ENCODE results near the gene SPOCK1. TPM values are rescaled to one million over a fixed set of nuclear protein-coding genes. Genes with fewer than 3 reads are reported as not detected.

Gene SPOCK1
- total and polyA plus RNA-seq, 4 donors = 0.07 to 0.18 (median 0.17) TPM; not detected in 1

DNA sequence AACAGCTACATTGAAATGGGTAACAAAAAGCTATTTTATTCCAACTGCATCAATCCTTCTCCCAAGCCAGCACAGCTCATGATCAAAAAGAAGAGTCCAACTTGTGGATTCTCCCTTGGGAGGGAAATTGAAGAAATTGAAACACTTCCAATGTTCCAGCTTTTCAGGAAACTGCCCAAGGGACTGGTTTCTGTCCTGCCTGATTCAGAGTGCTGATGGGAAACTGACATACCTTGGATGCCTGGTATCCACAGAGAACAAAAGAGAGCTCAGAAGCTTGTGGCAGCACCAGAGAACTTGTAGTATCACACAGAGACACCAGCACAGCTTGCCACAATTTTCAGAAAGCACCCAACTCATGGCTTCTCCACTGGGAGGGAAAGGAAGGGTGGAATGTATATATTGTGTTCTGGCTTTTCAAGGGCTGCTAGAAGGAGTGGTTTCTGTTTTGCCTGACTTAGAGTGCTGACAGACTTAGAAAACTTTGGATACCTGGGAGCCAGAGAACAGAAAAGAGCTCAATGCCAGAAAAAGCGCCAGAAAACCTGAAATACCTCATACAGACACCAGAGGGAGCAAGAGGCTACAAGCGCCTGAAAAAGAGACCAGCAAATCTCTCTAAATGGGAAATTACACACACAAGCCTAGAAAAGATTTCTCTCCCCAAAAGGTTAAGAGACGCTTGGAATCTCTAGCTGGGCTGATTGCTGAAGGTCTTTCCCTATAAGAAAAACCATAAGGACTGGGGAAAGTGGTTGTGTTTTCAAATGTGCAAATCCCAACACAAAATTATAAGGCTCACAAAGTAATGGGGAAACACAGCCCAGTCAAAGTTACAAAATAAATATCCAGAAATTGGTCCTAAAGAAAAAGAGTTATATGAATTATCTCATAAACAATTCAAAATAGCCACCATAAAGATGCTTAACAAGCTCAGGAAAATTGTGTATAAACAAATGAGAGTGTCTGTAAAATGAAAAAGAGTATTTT is 178.8 kb downstream of the SPOCK1 start (continued):
- TF ChIP-seq REST (IDR thresholded peaks at IDR 0.05) = no peak

DNA sequence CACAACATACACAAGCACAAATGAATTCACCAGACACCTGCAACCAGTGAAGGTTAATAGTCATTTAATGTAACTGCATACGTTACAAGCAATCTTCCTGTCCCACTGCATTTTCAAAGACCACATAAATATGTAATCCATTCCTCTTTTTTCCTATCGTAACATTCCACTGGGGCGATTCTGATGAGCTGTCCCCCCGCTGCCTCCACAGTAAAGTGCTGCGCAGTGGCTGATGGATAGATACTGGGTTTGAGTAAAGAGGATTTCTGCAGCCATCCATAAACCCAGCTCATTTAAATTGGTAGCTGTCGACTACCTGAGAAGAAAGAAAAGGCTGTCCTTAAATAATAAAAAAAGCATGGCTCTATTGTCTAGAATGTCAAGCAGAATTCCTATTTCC is 181.1 kb downstream of the SPOCK1 start:
- no peak overlapping the region for H3K4me3 ChIP-seq (ENCODE audit: low read depth in 1 of 3, low read length in 3 of 3)
- TF ChIP-seq, protein P1, sequence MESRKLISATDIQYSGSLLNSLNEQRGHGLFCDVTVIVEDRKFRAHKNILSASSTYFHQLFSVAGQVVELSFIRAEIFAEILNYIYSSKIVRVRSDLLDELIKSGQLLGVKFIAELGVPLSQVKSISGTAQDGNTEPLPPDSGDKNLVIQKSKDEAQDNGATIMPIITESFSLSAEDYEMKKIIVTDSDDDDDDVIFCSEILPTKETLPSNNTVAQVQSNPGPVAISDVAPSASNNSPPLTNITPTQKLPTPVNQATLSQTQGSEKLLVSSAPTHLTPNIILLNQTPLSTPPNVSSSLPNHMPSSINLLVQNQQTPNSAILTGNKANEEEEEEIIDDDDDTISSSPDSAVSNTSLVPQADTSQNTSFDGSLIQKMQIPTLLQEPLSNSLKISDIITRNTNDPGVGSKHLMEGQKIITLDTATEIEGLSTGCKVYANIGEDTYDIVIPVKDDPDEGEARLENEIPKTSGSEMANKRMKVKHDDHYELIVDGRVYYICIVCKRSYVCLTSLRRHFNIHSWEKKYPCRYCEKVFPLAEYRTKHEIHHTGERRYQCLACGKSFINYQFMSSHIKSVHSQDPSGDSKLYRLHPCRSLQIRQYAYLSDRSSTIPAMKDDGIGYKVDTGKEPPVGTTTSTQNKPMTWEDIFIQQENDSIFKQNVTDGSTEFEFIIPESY (IDR thresholded peaks at IDR 0.05) = no peak
- TF ChIP-seq TAF1 (conservative IDR thresholded peaks at IDR 0.05) = no peak
- TF ChIP-seq YY1 (IDR thresholded peaks at IDR 0.05) = no peak
- no peak for TF ChIP-seq FOXA1 (IDR thresholded peaks at IDR 0.05)
- TF ChIP-seq REST (IDR thresholded peaks at IDR 0.05) = no peak
- TF ChIP-seq GABPA (IDR thresholded peaks at IDR 0.05 in 1 of 2, conservative IDR thresholded peaks at IDR 0.05 in 1 of 2) = no peak
- no peak for TF ChIP-seq RXRA (IDR thresholded peaks at IDR 0.05)
- TF ChIP-seq SP1 (IDR thresholded peaks at IDR 0.05) = no peak
- TF ChIP-seq EGR1 (IDR thresholded peaks at IDR 0.05; ENCODE audit: low read depth in 2 of 2) = no peak
- TF ChIP-seq RAD21 (IDR thresholded peaks at IDR 0.05) = no peak
- no peak for TF ChIP-seq JUND (IDR thresholded peaks at IDR 0.05)
- no peak for TF ChIP-seq FOXA2 (IDR thresholded peaks at IDR 0.05)
- TF ChIP-seq, protein P2, sequence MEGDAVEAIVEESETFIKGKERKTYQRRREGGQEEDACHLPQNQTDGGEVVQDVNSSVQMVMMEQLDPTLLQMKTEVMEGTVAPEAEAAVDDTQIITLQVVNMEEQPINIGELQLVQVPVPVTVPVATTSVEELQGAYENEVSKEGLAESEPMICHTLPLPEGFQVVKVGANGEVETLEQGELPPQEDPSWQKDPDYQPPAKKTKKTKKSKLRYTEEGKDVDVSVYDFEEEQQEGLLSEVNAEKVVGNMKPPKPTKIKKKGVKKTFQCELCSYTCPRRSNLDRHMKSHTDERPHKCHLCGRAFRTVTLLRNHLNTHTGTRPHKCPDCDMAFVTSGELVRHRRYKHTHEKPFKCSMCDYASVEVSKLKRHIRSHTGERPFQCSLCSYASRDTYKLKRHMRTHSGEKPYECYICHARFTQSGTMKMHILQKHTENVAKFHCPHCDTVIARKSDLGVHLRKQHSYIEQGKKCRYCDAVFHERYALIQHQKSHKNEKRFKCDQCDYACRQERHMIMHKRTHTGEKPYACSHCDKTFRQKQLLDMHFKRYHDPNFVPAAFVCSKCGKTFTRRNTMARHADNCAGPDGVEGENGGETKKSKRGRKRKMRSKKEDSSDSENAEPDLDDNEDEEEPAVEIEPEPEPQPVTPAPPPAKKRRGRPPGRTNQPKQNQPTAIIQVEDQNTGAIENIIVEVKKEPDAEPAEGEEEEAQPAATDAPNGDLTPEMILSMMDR (IDR thresholded peaks at IDR 0.05; ENCODE audit: low read depth, low read length, missing input control) = no peak
- no peak for TF ChIP-seq HNF4G (IDR thresholded peaks at IDR 0.05)
- TF ChIP-seq, protein P3, sequence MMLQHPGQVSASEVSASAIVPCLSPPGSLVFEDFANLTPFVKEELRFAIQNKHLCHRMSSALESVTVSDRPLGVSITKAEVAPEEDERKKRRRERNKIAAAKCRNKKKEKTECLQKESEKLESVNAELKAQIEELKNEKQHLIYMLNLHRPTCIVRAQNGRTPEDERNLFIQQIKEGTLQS (IDR thresholded peaks at IDR 0.05) = no peak
- TF ChIP-seq MAX (IDR thresholded peaks at IDR 0.05) = no peak
- TF ChIP-seq HNF4A (conservative IDR thresholded peaks at IDR 0.05) = no peak
- no peak for TF ChIP-seq NR2F2 (IDR thresholded peaks at IDR 0.05)
- no peaks in the 10 kb centered on the region for H3K4me1 ChIP-seq (ENCODE audit: control insufficient read depth in 4 of 4, insufficient read depth in 4 of 4, low read length in 3 of 4)

More for the DNA sequence above, 181.1 kb downstream of the SPOCK1 start:
- Histone ChIP-seq H3K27ac (ENCODE audit: low read depth in 1 of 2, low read length in 2 of 2) (no peak overlapping the region), H3K27me3 (ENCODE audit: control insufficient read depth in 4 of 4, insufficient read depth in 4 of 4, low read length in 3 of 4) (peaks cover 0 to 6% (median 0%) of the 10 kb centered on the region in 4 donors), H3K36me3 (ENCODE audit: control insufficient read depth in 4 of 4, insufficient read depth in 3 of 4, low read depth in 1 of 4, low read length in 3 of 4) (no peaks in the 10 kb centered on the region), H3K9ac (ENCODE audit: low read depth in 1 of 2, low read length in 2 of 2) (no peak overlapping the region), H3K9me3 (ENCODE audit: control insufficient read depth in 4 of 4, low read length in 3 of 4) (no peaks in the 10 kb centered on the region)
- DNase-seq (ENCODE audit: low spot score) = no peak
- WGBS = 82% methylated on average over 6 of the region's 6 CpGs
